GM23248 (cell line): Measurements from ENCODE around the gene HNMT.

Experiments
- EZH2 ChIP-seq: fragments of 200-600 bp; sonication (generic); IDR thresholded peaks from 2 replicates; pipeline ENCODE4 v1.6.1; 2018; ENCODE audit warnings: antibody characterized with exemption, mild to moderate bottlenecking; ENCODE audit not compliant: insufficient read depth, poor library complexity, severe bottlenecking
- EZH2phosphoT487 ChIP-seq: fragments of 200-600 bp; sonication (generic); IDR thresholded peaks from 2 replicates; pipeline ENCODE4 v1.6.1; 2018; ENCODE audit warnings: antibody characterized with exemption, moderate library complexity, mild to moderate bottlenecking, low read depth; ENCODE audit not compliant: insufficient read depth

DNA sequence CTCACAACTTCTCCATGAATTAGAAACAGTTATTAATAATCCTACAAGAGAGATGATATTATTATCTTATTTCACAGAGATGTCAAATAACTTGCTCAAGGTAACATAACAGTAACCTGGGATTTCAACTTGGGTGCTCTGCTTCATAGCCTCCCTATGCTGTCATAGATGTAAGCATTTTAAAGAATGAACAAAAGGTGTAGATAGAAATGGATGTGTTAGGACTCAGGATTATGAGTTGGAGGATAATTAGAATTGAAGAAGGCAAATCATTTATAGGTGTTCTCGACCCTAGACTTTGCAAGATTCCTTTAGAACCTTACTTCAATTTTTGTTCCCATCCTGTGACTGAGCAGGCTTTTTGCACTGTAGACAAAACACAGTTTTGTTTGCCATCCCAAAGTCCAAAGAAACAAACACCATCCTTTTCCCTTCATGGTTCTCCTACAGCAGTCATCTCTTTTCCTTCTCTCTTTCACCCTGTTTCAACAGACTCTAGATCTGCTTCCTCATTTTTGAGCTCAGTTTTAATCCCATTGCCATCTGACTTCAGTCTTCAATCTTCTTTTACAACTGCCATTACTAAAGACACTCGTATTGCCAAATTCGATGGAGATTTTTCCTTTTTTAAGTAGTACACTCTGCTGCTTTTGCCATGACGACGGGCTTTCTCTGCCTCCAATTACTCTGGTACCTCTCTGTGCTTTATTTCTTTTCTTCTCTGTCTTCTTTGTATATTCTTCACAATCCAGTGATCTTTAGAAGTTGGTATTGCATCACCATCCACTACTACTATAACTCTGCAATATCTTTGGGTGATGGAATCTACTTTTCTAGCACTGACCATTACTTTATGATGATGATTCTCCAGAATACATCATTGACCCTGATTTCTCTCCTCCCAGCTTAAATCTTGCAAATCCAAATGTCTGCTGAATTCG, 4.5 kb downstream of the HNMT start:
- TF ChIP-seq EZH2phosphoT487 (no peak), EZH2 (no peak)
